Upper lobe of left lung (tissue), 6 donors: ENCODE results near the gene CEP72. TPM values are rescaled to one million over a fixed set of nuclear protein-coding genes. Genes with fewer than 3 reads are reported as not detected.
"Not testable (repeated sequence)": the region's sequence is repeated elsewhere in the genome, so short reads cannot be mapped to it uniquely, and the experiment has no call there.

ENCODE experiments used
- ATAC-seq, 2 donors: fragments of 200-7000 bp; cut with Tn5 transposase; one replicate each; pipeline ENCODE4 v1.9.1; 2022; ENCODE audit warnings: mild to moderate bottlenecking in 2 of 2, moderate library complexity in 2 of 2; ENCODE audit not compliant: low FRiP score in 2 of 2
- DNase-seq, 2 donors: peaks; one replicate each; pipeline ENCODE4 v3.0.0-alpha.2; 2019 to 2020
- H3K27ac ChIP-seq, 4 donors: fragments of 200-600 bp; sonication (generic); one replicate each; pipeline ENCODE4 v1.5.1; 2016 to 2019
- H3K27me3 ChIP-seq, 4 donors: fragments of 200-600 bp; sonication (generic); one replicate each; pipeline ENCODE4 v1.5.1; 2017 to 2019
- H3K36me3 ChIP-seq, 4 donors: fragments of 200-600 bp; sonication (generic); one replicate each; pipeline ENCODE4 v1.5.1; 2016 to 2019
- H3K4me1 ChIP-seq, 4 donors: fragments of 200-600 bp; sonication (generic); one replicate each; pipeline ENCODE4 v1.5.1; 2018 to 2019
- H3K4me3 ChIP-seq, 4 donors: fragments of 200-600 bp; sonication (generic); one replicate each; pipeline ENCODE4 v1.5.1; 2017 to 2019; ENCODE audit warnings: mild to moderate bottlenecking in 2 of 4, moderate library complexity in 1 of 4
- H3K9me3 ChIP-seq, 4 donors: fragments of 200-600 bp; sonication (generic); one replicate each; pipeline ENCODE4 v1.5.1; 2018 to 2019
- EP300 ChIP-seq, 4 donors: sonication (generic); formaldehyde crosslinking; IDR thresholded peaks; one replicate each; pipeline ENCODE4 v1.5.1; 2017; ENCODE audit warnings: antibody characterized with exemption in 4 of 4, control low read depth in 2 of 4
- POLR2A ChIP-seq, 4 donors: fragments of 450-650 bp; IDR thresholded peaks; one replicate each; pipeline ENCODE4 v1.5.1; 2016 to 2017; ENCODE audit warnings: antibody characterized with exemption in 4 of 4, mild to moderate bottlenecking in 2 of 4
- POLR2AphosphoS5 ChIP-seq, 2 donors: sonication (generic); formaldehyde crosslinking; IDR thresholded peaks; one replicate each; pipeline ENCODE4 v1.5.1; 2017; ENCODE audit warnings: antibody characterized with exemption in 2 of 2
- WGBS, 2 donors: methylation state at CpG; one replicate each; pipeline ENCODE4 v1.1.5; 2017 to 2018; 5-methylcytosine and 5-hydroxymethylcytosine counted together
- total RNA-seq, 6 donors: library from RNA; depleted of rRNA in 4 of 6; stranded (reverse); fragments of >200 nt in 4 of 6; gene quantifications; one replicate each; pipeline versions ENCODE4 v1.1.0 to v1.2.1, GENCODE V29; 2016 to 2021
- TF ChIP-seq, protein P1 (sequence below), 6 experiments: fragments of 450-650 bp in 4 of 6; fragments of 200-600 bp in 2 of 6; sonication (generic) in 2 of 6; IDR thresholded peaks; one replicate each; pipeline ENCODE4 v1.5.1; 2016 to 2019; ENCODE audit warnings: antibody characterized with exemption in 6 of 6
- donor health status: DM: no; HTN: no; CAD: no; lungs with moderate emphysema.
- donor health status: DM: no; HTN: yes; CAD: no; lungs with severe emphysema.

Gene CEP72
- total RNA-seq, 6 donors from 2014 or later, result 6.8 to 21.0 (median 9.4) TPM

- WGBS, 2 donors, result 68 to 84% methylated on average over 9 to 27 of the region's 32 CpGs
Measured at GRCh38 chr5:603081-603998, 8.8 kb upstream of the CEP72 start.

DNA sequence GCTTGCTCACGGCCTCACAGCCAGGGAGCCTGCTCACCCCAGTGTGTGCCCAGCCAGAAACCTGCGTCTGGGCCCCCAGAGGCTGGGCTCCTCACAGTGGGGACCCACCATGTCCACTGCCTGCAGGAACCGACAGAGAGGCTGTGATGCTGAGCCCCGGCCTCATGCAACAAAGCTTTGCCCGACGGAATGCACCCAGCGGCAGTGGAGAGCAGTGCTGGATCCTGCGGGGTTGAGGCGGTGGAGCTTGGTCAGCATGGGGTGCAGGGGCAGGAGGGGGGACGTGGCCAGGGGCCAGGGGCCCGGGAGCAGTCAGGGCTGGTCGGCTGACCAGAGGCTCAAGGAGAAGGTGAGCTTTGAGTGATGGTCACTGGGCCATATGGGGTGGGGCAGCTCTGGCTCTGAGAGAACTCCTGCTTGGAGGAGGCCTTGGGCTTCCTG, 7.7 kb upstream of the CEP72 start:
- Histone ChIP-seq H3K27ac (no peak overlapping the region), H3K9me3 (no peaks in the 10 kb centered on the region), H3K4me1 (no peaks in the 10 kb centered on the region), H3K4me3 (no peak overlapping the region), H3K27me3 (no peaks in the 10 kb centered on the region), H3K36me3 (no peaks in the 10 kb centered on the region)
- ATAC-seq (no peak), DNase-seq (peak in 1 of 2 donors; percentile 16)
- TF ChIP-seq POLR2A (IDR thresholded peaks at IDR 0.05), result no peak
- TF ChIP-seq EP300 (IDR thresholded peaks at IDR 0.05), result no peak
- TF ChIP-seq, protein P1, sequence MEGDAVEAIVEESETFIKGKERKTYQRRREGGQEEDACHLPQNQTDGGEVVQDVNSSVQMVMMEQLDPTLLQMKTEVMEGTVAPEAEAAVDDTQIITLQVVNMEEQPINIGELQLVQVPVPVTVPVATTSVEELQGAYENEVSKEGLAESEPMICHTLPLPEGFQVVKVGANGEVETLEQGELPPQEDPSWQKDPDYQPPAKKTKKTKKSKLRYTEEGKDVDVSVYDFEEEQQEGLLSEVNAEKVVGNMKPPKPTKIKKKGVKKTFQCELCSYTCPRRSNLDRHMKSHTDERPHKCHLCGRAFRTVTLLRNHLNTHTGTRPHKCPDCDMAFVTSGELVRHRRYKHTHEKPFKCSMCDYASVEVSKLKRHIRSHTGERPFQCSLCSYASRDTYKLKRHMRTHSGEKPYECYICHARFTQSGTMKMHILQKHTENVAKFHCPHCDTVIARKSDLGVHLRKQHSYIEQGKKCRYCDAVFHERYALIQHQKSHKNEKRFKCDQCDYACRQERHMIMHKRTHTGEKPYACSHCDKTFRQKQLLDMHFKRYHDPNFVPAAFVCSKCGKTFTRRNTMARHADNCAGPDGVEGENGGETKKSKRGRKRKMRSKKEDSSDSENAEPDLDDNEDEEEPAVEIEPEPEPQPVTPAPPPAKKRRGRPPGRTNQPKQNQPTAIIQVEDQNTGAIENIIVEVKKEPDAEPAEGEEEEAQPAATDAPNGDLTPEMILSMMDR (IDR thresholded peaks at IDR 0.05), result no peak
- TF ChIP-seq POLR2AphosphoS5 (IDR thresholded peaks at IDR 0.05), result no peak
- 79 to 93% methylated on average over 5 to 12 of the region's 12 CpGs for WGBS, 2 donors

More at GRCh38 chr5:603081-603998, 8.8 kb upstream of the CEP72 start:
- no peaks in the 10 kb centered on the region for H3K27me3 ChIP-seq
- no peak for TF ChIP-seq POLR2A (IDR thresholded peaks at IDR 0.05)
- TF ChIP-seq, protein P1 (IDR thresholded peaks at IDR 0.05), result no peak
- TF ChIP-seq EP300 (IDR thresholded peaks at IDR 0.05), result no peak
- no peak for TF ChIP-seq POLR2AphosphoS5 (IDR thresholded peaks at IDR 0.05)
- no peak overlapping the region for H3K4me3 ChIP-seq
- peak in 1 of 2 donors; percentile 8 for DNase-seq
- H3K36me3 ChIP-seq, result no peaks in the 10 kb centered on the region
- no peak for ATAC-seq
- H3K27ac ChIP-seq, result no peak overlapping the region
- H3K4me1 ChIP-seq, result no peaks in the 10 kb centered on the region
- H3K9me3 ChIP-seq, result no peaks in the 10 kb centered on the region

DNA sequence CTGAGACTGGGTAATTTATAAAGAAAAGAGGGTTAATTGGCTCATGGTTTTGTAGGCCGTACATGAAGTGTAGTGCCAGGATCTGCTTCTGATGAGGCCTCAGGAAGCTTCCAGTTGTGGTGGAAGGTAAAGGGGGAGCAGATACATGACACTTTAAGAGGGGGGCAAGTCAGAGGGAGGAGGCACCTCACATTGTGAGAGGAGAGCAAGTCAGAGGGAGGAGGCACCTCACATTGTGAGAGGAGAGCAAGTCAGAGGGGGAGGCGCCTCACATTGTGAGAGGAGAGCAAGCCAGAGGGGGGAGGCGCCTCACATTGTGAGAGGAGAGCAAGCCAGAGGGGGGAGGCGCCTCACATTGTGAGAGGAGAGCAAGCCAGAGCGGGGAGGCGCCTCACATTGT, 7.0 kb upstream of the CEP72 start:
- DNase-seq, result peak in 1 of 2 donors; percentile 3
- not testable (repeated sequence) for H3K4me1 ChIP-seq, H3K27me3 ChIP-seq, H3K36me3 ChIP-seq, H3K27ac ChIP-seq, ATAC-seq, H3K4me3 ChIP-seq, H3K9me3 ChIP-seq
- WGBS, 2 donors, result 75 to 91% methylated on average over 5 to 6 of the region's 6 CpGs

DNA sequence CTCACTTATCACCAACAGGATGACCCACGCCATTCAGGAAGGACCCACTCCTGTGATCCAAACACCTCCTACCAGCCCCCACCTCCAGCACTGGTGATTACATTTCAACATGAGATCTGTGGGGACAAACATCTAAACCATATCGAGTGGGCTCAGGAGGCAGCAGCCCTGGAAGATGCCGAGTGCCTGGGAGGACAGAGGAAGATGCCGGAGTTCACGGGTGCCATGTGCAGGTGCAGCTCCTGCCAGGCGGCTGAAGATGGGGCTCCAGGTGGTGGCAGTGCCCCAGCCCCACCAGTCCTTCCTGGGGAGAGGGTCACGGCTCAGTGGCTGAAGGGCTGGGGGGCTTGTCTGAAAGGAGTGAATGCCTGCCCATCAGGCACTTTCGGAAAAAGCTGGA, 6.1 kb upstream of the CEP72 start:
- 82 to 87% methylated on average over 2 to 8 of the region's 8 CpGs for WGBS, 2 donors
- peak in 1 of 2 donors; percentile 15 for DNase-seq
- H3K27me3 ChIP-seq, result no peaks in the 10 kb centered on the region

More for the DNA sequence above, 6.1 kb upstream of the CEP72 start:
- no peaks in the 10 kb centered on the region for H3K9me3 ChIP-seq
- no peaks in the 10 kb centered on the region for H3K36me3 ChIP-seq
- H3K4me3 ChIP-seq, result no peak overlapping the region
- H3K27ac ChIP-seq, result no peak overlapping the region
- TF ChIP-seq POLR2A (IDR thresholded peaks at IDR 0.05), result no peak
- TF ChIP-seq, protein P1 (IDR thresholded peaks at IDR 0.05), result no peak
- TF ChIP-seq EP300 (IDR thresholded peaks at IDR 0.05), result no peak
- no peak for TF ChIP-seq POLR2AphosphoS5 (IDR thresholded peaks at IDR 0.05)
- ATAC-seq, result no peak
- peaks cover 0 to under 1% (median 0%) of the 10 kb centered on the region in 4 donors for H3K4me1 ChIP-seq
